Right hindlimb (tissue), 1 donor: ENCODE data around the gene FXYD5.
A peak's percentile ranks its signal among the peaks of the same experiment; 100 is the strongest.
"Not testable (repeated sequence)": the region's sequence is repeated elsewhere in the genome, so short reads cannot be mapped to it uniquely, and the experiment has no call there.

Source experiments
- DNase-seq: peaks from one replicate; pipeline ENCODE4 v3.0.0-alpha.2; 2018

Gene FXYD5

GRCh38 chr19:35120492-35120891 lies 34.0 kb upstream of the FXYD5 start:
- DNase-seq, result no peak

- DNase-seq, result no peak
Observed at GRCh38 chr19:35120898-35121297, 33.6 kb upstream of the FXYD5 start.

- DNase-seq, result no peak
Observed at GRCh38 chr19:35122687-35123551, 31.6 kb upstream of the FXYD5 start.

GRCh38 chr19:35123573-35123972 lies 31.0 kb upstream of the FXYD5 start:
- DNase-seq, result no peak

GRCh38 chr19:35124098-35125060 lies 30.2 kb upstream of the FXYD5 start:
- DNase-seq, result peak; percentile 96

- DNase-seq, result no peak
Observed at GRCh38 chr19:35125270-35125717, 29.2 kb upstream of the FXYD5 start.

GRCh38 chr19:35125749-35126623 lies 28.5 kb upstream of the FXYD5 start:
- DNase-seq, result no peak

- DNase-seq, result peak; percentile 64
Observed at GRCh38 chr19:35126624-35126959, 27.9 kb upstream of the FXYD5 start.

- no peak for DNase-seq
Observed at GRCh38 chr19:35127871-35128270, 26.7 kb upstream of the FXYD5 start.

GRCh38 chr19:35128398-35129057 lies 26.0 kb upstream of the FXYD5 start:
- no peak for DNase-seq

- not testable (repeated sequence) for DNase-seq
Observed at GRCh38 chr19:35129724-35130274, 24.7 kb upstream of the FXYD5 start.

- DNase-seq, result no peak
Observed at GRCh38 chr19:35130761-35131720, 23.5 kb upstream of the FXYD5 start.

- DNase-seq, result no peak
Observed at GRCh38 chr19:35132254-35132653, 22.3 kb upstream of the FXYD5 start.

- DNase-seq, result no peak
Observed at GRCh38 chr19:35133826-35134225, 20.7 kb upstream of the FXYD5 start.

- no peak for DNase-seq
Observed at GRCh38 chr19:35134601-35135242, 19.8 kb upstream of the FXYD5 start, which contains the start of gene LGI4. Gene LGI4, minus strand, starts transcription at chr19:35135059. Its CDS starts 379 bp downstream, at chr19:35134680.

GRCh38 chr19:35135389-35135909 lies 19.1 kb upstream of the FXYD5 start:
- DNase-seq, result peak; percentile 90

- DNase-seq, result no peak
Observed at GRCh38 chr19:35136231-35136630, 18.3 kb upstream of the FXYD5 start.

- no peak for DNase-seq
Observed at GRCh38 chr19:35136977-35137702, 17.4 kb upstream of the FXYD5 start.
